ENCODE measurements around the gene RAB34.

GRCh38 chr17:28759256-28759865 is 41.7 kb upstream of the RAB34 start:
- TF ChIP-seq CTCF (IDR thresholded peaks at IDR 0.05 in 8 of 11, conservative IDR thresholded peaks at IDR 0.05 in 3 of 11) (no peak), POLR2A (IDR thresholded peaks at IDR 0.05) (no peak)
